ENCODE results near the gene TBC1D21. TPM values are rescaled to one million over a fixed set of nuclear protein-coding genes. Genes with fewer than 3 reads are reported as not detected.

The TBC1D21 gene
- total and polyA plus RNA-seq, 2 of the 8 experiments (the other 6 are each of a cell fraction or from before 2014, with no cell fraction given) = not detected

DNA sequence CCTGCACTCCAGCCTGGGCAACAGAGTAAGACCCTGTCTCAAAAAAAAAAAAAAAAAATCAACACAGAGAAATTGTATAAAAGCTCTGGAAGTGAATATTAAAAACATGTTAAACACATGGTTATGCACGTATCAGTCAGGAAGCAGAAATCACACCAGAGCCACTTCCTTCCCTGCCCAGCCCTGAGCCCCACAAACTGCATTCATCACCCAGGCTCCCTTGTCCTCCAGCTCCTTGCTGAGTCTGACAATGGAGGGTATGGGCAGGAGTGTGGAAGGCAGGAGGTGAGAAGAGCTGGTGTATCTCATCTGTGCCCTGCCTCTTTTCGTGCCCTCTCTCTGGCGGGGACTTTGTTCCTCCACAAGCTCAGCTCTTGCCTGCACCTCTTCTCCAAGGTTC is 40.8 kb downstream of the TBC1D21 start (continued):
- TF ChIP-seq CHD7 (IDR thresholded peaks at IDR 0.05; ENCODE audit: insufficient replicate concordance, low read length) (no peak), CHD2 (IDR thresholded peaks at IDR 0.05; ENCODE audit: low read length) (no peak), SRF (IDR thresholded peaks at IDR 0.05; ENCODE audit: low read depth, low read length) (no peak), KDM5A (IDR thresholded peaks at IDR 0.05; ENCODE audit: low read length) (no peak), CHD1 (IDR thresholded peaks at IDR 0.05; ENCODE audit: low read depth, low read length) (no peak), TBP (IDR thresholded peaks at IDR 0.05; ENCODE audit: low read depth, low read length) (no peak), TEAD4 (IDR thresholded peaks at IDR 0.05; ENCODE audit: low read depth, low read length) (no peak), EGR1 (IDR thresholded peaks at IDR 0.05; ENCODE audit: borderline replicate concordance, low read depth, low read length) (no peak), HDAC2 (IDR thresholded peaks at IDR 0.05; ENCODE audit: borderline replicate concordance in 1 of 2, low read depth in 2 of 2, low read length in 2 of 2) (no peak), RAD21 (IDR thresholded peaks at IDR 0.05 in 1 of 2, conservative IDR thresholded peaks at IDR 0.05 in 1 of 2; ENCODE audit: low read depth in 2 of 2, low read length in 2 of 2) (no peak)
- TF ChIP-seq, protein P1, sequence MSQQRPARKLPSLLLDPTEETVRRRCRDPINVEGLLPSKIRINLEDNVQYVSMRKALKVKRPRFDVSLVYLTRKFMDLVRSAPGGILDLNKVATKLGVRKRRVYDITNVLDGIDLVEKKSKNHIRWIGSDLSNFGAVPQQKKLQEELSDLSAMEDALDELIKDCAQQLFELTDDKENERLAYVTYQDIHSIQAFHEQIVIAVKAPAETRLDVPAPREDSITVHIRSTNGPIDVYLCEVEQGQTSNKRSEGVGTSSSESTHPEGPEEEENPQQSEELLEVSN (IDR thresholded peaks at IDR 0.05) = no peak

Data from H1 (cell line).